Heart left ventricle (tissue), 16 donors: ENCODE results near the gene PHF21A. TPM values are rescaled to one million over a fixed set of nuclear protein-coding genes. Genes with fewer than 3 reads are reported as not detected.
A peak's percentile ranks its signal among the peaks of the same experiment; 100 is the strongest.

Experiments used
- ATAC-seq, 4 donors: fragments of 200-7000 bp; cut with Tn5 transposase; one replicate each; pipeline ENCODE4 v1.9.1; 2020 to 2022; ENCODE audit warnings: moderate library complexity in 4 of 4, mild to moderate bottlenecking in 3 of 4, moderate number of reproducible peaks in 1 of 4
- DNase-seq, 5 donors: peaks; one replicate each; pipeline ENCODE4 v3.0.0-alpha.2; 2020
- H3K27ac ChIP-seq, 12 donors: fragments of 200-600 bp; sonication (generic) in 4 of 12; one replicate each; pipeline versions ENCODE4 v1.5.0 to v1.8.0; 2016 to 2022; ENCODE audit warnings: mild to moderate bottlenecking in 2 of 12
- H3K27me3 ChIP-seq, 9 donors: fragments of 200-600 bp; sonication (generic) in 2 of 9; one replicate each; pipeline versions ENCODE4 v1.5.1 to v1.8.0; 2016 to 2022; ENCODE audit warnings: mild to moderate bottlenecking in 3 of 9
- H3K36me3 ChIP-seq, 9 donors: fragments of 200-600 bp; sonication (generic) in 2 of 9; one replicate each; pipeline versions ENCODE4 v1.5.0 to v1.8.0; 2018 to 2022; ENCODE audit warnings: mild to moderate bottlenecking in 2 of 9
- H3K4me1 ChIP-seq, 12 donors: fragments of 200-600 bp; sonication (generic) in 4 of 12; one replicate each; pipeline versions ENCODE4 v1.5.0 to v1.8.0; 2016 to 2022; ENCODE audit warnings: mild to moderate bottlenecking in 3 of 12
- H3K4me3 ChIP-seq, 12 donors: fragments of 200-600 bp; sonication (generic) in 4 of 12; one replicate each; pipeline versions ENCODE4 v1.5.0 to v1.8.0; 2017 to 2022; ENCODE audit warnings: mild to moderate bottlenecking in 9 of 12, moderate library complexity in 4 of 12
- H3K9me3 ChIP-seq, 12 donors: fragments of 200-600 bp; sonication (generic) in 4 of 12; one replicate each; pipeline versions ENCODE4 v1.5.0 to v1.8.0; 2016 to 2022; ENCODE audit warnings: mild to moderate bottlenecking in 1 of 12
- CTCF ChIP-seq, 12 donors: fragments of 200-600 bp; sonication (generic) in 4 of 12; IDR thresholded peaks; one replicate each; pipeline versions ENCODE4 v1.5.0 to v1.8.0; 2018 to 2022; ENCODE audit warnings: antibody characterized with exemption in 12 of 12, mild to moderate bottlenecking in 5 of 12
- POLR2A ChIP-seq, 2 donors: fragments of 450-650 bp; IDR thresholded peaks; one replicate each; pipeline ENCODE4 v1.6.1; 2017; ENCODE audit warnings: antibody characterized with exemption in 2 of 2, mild to moderate bottlenecking in 2 of 2, moderate library complexity in 2 of 2
- WGBS, 4 donors: extraction: QIAGEN DNeasy Blood & Tissue Kit in 2 of 4; methylation state at CpG; one replicate each; pipeline versions ENCODE4 v1.1.5 to v1.1.7; 2013 to 2018; 5-methylcytosine and 5-hydroxymethylcytosine counted together
- intact Hi-C, 10 donors: fragments of 100-400 bp; cut with DNase I; formaldehyde crosslinking; loops; one replicate each; pipeline versions ENCODE4 v1.11.1 to v1.14.2; 2022
- polyA plus RNA-seq, 2 donors: library from polyadenylated mRNA; stranded (reverse); fragments of 200-250 nt; gene quantifications; one replicate each; pipeline ENCODE4 v1.2.3, GENCODE V29; 2013
- total RNA-seq, 9 donors: library from RNA; depleted of rRNA in 2 of 9; stranded (reverse); fragments of >200 nt in 2 of 9; fragmentation: NEBNext Ultra II Directional in 3 of 9; extraction: Animal tissue kit (Norgen Biotek cat#: 25700) in 3 of 9; gene quantifications; one replicate each; pipeline versions ENCODE4 v1.1.0 to v1.2.4, GENCODE V29; 2016 to 2023
- donor health status: ischemic (EF 13 %, LVEDD 7.1; RV severe dilation, severe dysfunction).
- donor health status: healthy with polysubstance abuse.
- donor health status: DM: no; HTN: yes; CAD: no.
- donor health status: DM: no; HTN: no; CAD: no.
- donor health status: ischemic (EF 25% LVEDD 6.9; RV normal size, moderate dysfunction).
- donor health status: ischemic (EF 25% LVEDD 5.7; RV mildly dilated, moderate dysfunction).
- donor health status: healthy.
- donor health status: DM: yes; HTN: yes; CAD: no.
- donor health status: ischemic (EF 35%, LVEDD 5.7; RV mildly dilated, moderate dysfunction).
- donor health status: nonischemic (EF 11% LVEDD 7.7; RV severe dilation, severe dysfunction).
- donor health status: DM: yes; HTN: yes; CAD: no.
- donor health status: PGD.
- donor health status: ischemic (EF 29% LVEDD 5.4; RV normal size, mild dysfunction).
- donor health status: nonischemic (EF 23%, LVEDD 6.1; RV moderate dilation, normal function).

Gene PHF21A
- total and polyA plus RNA-seq, 11 donors: 16.5 to 45.9 (median 36.1) TPM

- no peak for DNase-seq
- no peak for ATAC-seq
- 86 to 89% (median 88%) methylated on average over 2 of the region's 2 CpGs for WGBS, 4 donors
- no peak for TF ChIP-seq CTCF (IDR thresholded peaks at IDR 0.05)
- TF ChIP-seq POLR2A (IDR thresholded peaks at IDR 0.05): no peak
- intact Hi-C loops: no loop called here
- H3K4me1 ChIP-seq: peaks cover 0 to 64% (median 44%) of the 10 kb centered on the region in 12 donors
- no peaks in the 10 kb centered on the region for H3K27me3 ChIP-seq
- no peak overlapping the region for H3K4me3 ChIP-seq
- H3K9me3 ChIP-seq: no peaks in the 10 kb centered on the region
- no peaks in the 10 kb centered on the region for H3K36me3 ChIP-seq
- H3K27ac ChIP-seq: no peak overlapping the region
These were observed 12.5 kb downstream of the PHF21A start for GRCh38 chr11:46108751-46109150.

GRCh38 chr11:46107780-46108179 lies 13.5 kb downstream of the PHF21A start:
- H3K4me3 ChIP-seq: no peak overlapping the region
- ATAC-seq (no peak), DNase-seq (no peak)
- 63 to 71% (median 71%) methylated on average over 2 of the region's 2 CpGs for WGBS, 4 donors
- H3K36me3 ChIP-seq: no peaks in the 10 kb centered on the region
- H3K27me3 ChIP-seq: no peaks in the 10 kb centered on the region
- H3K4me1 ChIP-seq: peaks cover 0 to 60% (median 36%) of the 10 kb centered on the region in 12 donors
- TF ChIP-seq CTCF (IDR thresholded peaks at IDR 0.05) (no peak), POLR2A (IDR thresholded peaks at IDR 0.05) (no peak)
- H3K9me3 ChIP-seq: no peaks in the 10 kb centered on the region
- intact Hi-C loops: no loop called here
- H3K27ac ChIP-seq: no peak overlapping the region

- H3K4me3 ChIP-seq: no peak overlapping the region
- intact Hi-C loops: no loop called here
- H3K36me3 ChIP-seq: no peaks in the 10 kb centered on the region
- no peak for DNase-seq
- WGBS, 4 donors: 73 to 84% (median 83%) methylated on average over 4 of the region's 4 CpGs
- H3K27ac ChIP-seq: no peak overlapping the region
- H3K4me1 ChIP-seq: peaks cover 0 to 55% (median 33%) of the 10 kb centered on the region in 12 donors
- no peaks in the 10 kb centered on the region for H3K9me3 ChIP-seq
- no peak for TF ChIP-seq POLR2A (IDR thresholded peaks at IDR 0.05)
- TF ChIP-seq CTCF (IDR thresholded peaks at IDR 0.05): no peak
- no peaks in the 10 kb centered on the region for H3K27me3 ChIP-seq
- no peak for ATAC-seq
These were observed 13.9 kb downstream of the PHF21A start for GRCh38 chr11:46107408-46107718.

- Histone ChIP-seq H3K4me3 (no peak overlapping the region), H3K27me3 (no peaks in the 10 kb centered on the region), H3K27ac (peak overlapping the region in 2 of 12 donors; percentile 16 to 47), H3K4me1 (peaks cover 0 to 54% (median 33%) of the 10 kb centered on the region in 12 donors), H3K9me3 (no peaks in the 10 kb centered on the region), H3K36me3 (no peaks in the 10 kb centered on the region)
- no peak for DNase-seq
- intact Hi-C loops: no loop called here
- peak in 3 of 4 donors; percentile 69 to 76 (median 72) for ATAC-seq
- WGBS, 4 donors: 36 to 42% (median 40%) methylated on average over 5 of the region's 5 CpGs
- TF ChIP-seq CTCF (IDR thresholded peaks at IDR 0.05) (no peak), POLR2A (IDR thresholded peaks at IDR 0.05) (no peak)
These were observed 14.5 kb downstream of the PHF21A start for GRCh38 chr11:46106530-46107407.
